Fibroblast of pulmonary artery (primary cell): ENCODE measurements around the gene SOX18.

Source experiments
- DNase-seq: peaks from one replicate; pipeline ENCODE4 v3.0.0-alpha.2; 2010; ENCODE audit warnings: low read depth
- H3K4me3 ChIP-seq: replicated peaks from 2 replicates; pipeline ENCODE4 v1.5.1; 2011; ENCODE audit warnings: low read depth, mild to moderate bottlenecking, control low read depth, low read length, moderate library complexity
- TF ChIP-seq, protein P1 (sequence below): IDR thresholded peaks from 2 replicates; pipeline ENCODE4 v1.5.1; 2011; ENCODE audit warnings: mild to moderate bottlenecking, control low read depth, low read length, inconsistent platforms; ENCODE audit errors: missing control alignments

The SOX18 gene

DNA sequence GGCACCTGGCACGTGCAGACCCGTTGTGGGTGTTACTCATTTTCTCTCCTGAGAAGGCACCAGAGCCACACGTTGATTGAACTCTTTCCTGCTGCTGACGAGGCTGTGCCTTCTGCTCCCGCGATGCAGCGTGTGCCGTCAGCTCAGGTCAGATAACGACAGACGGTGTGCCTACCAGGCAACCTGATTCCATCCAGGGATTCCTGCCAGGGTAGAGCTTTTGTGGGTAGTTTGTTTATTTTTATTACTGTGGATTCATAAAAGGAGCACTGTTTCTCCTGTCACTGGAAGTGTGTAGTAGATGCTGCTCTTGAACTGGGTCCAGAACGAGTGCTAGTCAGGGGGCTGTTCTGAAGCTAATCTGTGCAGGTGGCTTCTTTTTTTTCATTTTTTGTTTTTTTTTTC lies 47.8 kb downstream of the SOX18 start:
- no peak overlapping the region for H3K4me3 ChIP-seq
- no peak for DNase-seq
- TF ChIP-seq, protein P1, sequence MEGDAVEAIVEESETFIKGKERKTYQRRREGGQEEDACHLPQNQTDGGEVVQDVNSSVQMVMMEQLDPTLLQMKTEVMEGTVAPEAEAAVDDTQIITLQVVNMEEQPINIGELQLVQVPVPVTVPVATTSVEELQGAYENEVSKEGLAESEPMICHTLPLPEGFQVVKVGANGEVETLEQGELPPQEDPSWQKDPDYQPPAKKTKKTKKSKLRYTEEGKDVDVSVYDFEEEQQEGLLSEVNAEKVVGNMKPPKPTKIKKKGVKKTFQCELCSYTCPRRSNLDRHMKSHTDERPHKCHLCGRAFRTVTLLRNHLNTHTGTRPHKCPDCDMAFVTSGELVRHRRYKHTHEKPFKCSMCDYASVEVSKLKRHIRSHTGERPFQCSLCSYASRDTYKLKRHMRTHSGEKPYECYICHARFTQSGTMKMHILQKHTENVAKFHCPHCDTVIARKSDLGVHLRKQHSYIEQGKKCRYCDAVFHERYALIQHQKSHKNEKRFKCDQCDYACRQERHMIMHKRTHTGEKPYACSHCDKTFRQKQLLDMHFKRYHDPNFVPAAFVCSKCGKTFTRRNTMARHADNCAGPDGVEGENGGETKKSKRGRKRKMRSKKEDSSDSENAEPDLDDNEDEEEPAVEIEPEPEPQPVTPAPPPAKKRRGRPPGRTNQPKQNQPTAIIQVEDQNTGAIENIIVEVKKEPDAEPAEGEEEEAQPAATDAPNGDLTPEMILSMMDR, result no peak

DNA sequence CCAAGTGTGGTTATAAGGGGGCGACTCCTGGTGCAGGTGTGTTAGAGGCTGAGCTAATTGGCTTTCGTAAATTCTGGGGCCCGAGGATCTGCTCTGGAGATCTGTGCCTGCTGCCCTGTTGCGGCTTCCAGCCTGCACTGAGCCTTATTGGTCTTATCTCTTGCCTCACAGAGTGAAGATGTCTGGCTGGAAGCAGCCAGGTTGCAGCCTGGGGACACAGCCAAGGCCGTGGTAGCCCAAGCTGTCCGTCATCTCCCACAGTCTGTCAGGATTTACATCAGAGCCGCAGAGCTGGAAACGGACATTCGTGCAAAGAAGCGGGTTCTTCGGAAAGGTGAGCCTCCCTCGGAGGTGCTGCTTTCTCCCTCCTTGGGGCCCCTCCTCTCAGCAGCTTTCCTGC lies 48.5 kb downstream of the SOX18 start:
- TF ChIP-seq, protein P1, result no peak
- H3K4me3 ChIP-seq, result no peak overlapping the region
- DNase-seq, result no peak
